ENCODE data around the gene MRGPRX2.

MRGPRX2 gene

GRCh38 chr11:19013181-19013857 is 47.2 kb downstream of the MRGPRX2 start:
- Histone ChIP-seq H2AFZ (ENCODE audit: low read length) (no peak overlapping the region), H3K4me2 (ENCODE audit: low read depth, low read length) (no peak overlapping the region), H3K9me3 (replicated peaks; ENCODE audit: insufficient read depth, low read length) (no peaks in the 10 kb centered on the region), H4K20me1 (ENCODE audit: insufficient read depth, low read length) (no peaks in the 10 kb centered on the region), H3K79me2 (ENCODE audit: low read length) (no peaks in the 10 kb centered on the region), H3K4me1 (ENCODE audit: low read length) (no peaks in the 10 kb centered on the region), H3K9me2 (replicated peaks; ENCODE audit: insufficient read depth, low read length) (no peaks in the 10 kb centered on the region), H3K36me3 (replicated peaks; ENCODE audit: insufficient read depth, low read length) (no peaks in the 10 kb centered on the region), H3K27ac (ENCODE audit: low read length) (no peak overlapping the region), H3K9ac (ENCODE audit: low read length) (no peak overlapping the region), H3F3A (ENCODE audit: insufficient read depth, low read length) (no peaks in the 10 kb centered on the region), H3K27me3 (replicated peaks; ENCODE audit: insufficient read depth, low read length) (no peaks in the 10 kb centered on the region), H3K4me3 (ENCODE audit: low read length) (no peak overlapping the region)
- no peak for DNase-seq
- TF ChIP-seq EZH2 (optimal IDR thresholded peaks at IDR 0.05; ENCODE audit: low read depth, low read length): no peak
- TF ChIP-seq, protein P1, sequence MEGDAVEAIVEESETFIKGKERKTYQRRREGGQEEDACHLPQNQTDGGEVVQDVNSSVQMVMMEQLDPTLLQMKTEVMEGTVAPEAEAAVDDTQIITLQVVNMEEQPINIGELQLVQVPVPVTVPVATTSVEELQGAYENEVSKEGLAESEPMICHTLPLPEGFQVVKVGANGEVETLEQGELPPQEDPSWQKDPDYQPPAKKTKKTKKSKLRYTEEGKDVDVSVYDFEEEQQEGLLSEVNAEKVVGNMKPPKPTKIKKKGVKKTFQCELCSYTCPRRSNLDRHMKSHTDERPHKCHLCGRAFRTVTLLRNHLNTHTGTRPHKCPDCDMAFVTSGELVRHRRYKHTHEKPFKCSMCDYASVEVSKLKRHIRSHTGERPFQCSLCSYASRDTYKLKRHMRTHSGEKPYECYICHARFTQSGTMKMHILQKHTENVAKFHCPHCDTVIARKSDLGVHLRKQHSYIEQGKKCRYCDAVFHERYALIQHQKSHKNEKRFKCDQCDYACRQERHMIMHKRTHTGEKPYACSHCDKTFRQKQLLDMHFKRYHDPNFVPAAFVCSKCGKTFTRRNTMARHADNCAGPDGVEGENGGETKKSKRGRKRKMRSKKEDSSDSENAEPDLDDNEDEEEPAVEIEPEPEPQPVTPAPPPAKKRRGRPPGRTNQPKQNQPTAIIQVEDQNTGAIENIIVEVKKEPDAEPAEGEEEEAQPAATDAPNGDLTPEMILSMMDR (IDR thresholded peaks at IDR 0.05; ENCODE audit: low read length): no peak; the same call in 1 of the 2 replicates
- TF ChIP-seq EZH2phosphoT487 (IDR thresholded peaks at IDR 0.05; ENCODE audit: low read length): no peak

GRCh38 chr11:19012636-19013035 is 47.9 kb downstream of the MRGPRX2 start:
- H3K9ac ChIP-seq (ENCODE audit: low read length): no peak overlapping the region
- no peaks in the 10 kb centered on the region for H3K9me3 ChIP-seq (replicated peaks; ENCODE audit: insufficient read depth, low read length)
- DNase-seq: no peak
- TF ChIP-seq, protein P1 (IDR thresholded peaks at IDR 0.05; ENCODE audit: low read length): no peak
- no peaks in the 10 kb centered on the region for H3K79me2 ChIP-seq (ENCODE audit: low read length)
- no peaks in the 10 kb centered on the region for H3K27me3 ChIP-seq (replicated peaks; ENCODE audit: insufficient read depth, low read length)
- H3K36me3 ChIP-seq (replicated peaks; ENCODE audit: insufficient read depth, low read length): no peaks in the 10 kb centered on the region
- H3K27ac ChIP-seq (ENCODE audit: low read length): no peak overlapping the region
- no peaks in the 10 kb centered on the region for H3K9me2 ChIP-seq (replicated peaks; ENCODE audit: insufficient read depth, low read length)
- H3K4me1 ChIP-seq (ENCODE audit: low read length): no peaks in the 10 kb centered on the region
- H3K4me2 ChIP-seq (ENCODE audit: low read depth, low read length): no peak overlapping the region
- no peaks in the 10 kb centered on the region for H4K20me1 ChIP-seq (ENCODE audit: insufficient read depth, low read length)
- no peak overlapping the region for H2AFZ ChIP-seq (ENCODE audit: low read length)
- no peaks in the 10 kb centered on the region for H3F3A ChIP-seq (ENCODE audit: insufficient read depth, low read length)
- H3K4me3 ChIP-seq (ENCODE audit: low read length): no peak overlapping the region
